Mesenchymal stem cell (in vitro differentiated cells and primary cell): ENCODE results near the gene CDC7.
A peak's percentile ranks its signal among the peaks of the same experiment; 100 is the strongest.
"Not testable (repeated sequence)": the region's sequence is repeated elsewhere in the genome, so short reads cannot be mapped to it uniquely, and the experiment has no call there.

Source experiments
- DNase-seq: peaks from one replicate; pipeline ENCODE4 v3.0.0-alpha.2; 2013
- H2AFZ ChIP-seq: one replicate; pipeline ENCODE4 v1.6.1; 2013; ENCODE audit warnings: low read depth, mild to moderate bottlenecking, control low read depth, inconsistent platforms, low read length, moderate library complexity
- H2AK5ac ChIP-seq: 2 replicates; pipeline ENCODE4 v1.6.1; 2013; ENCODE audit warnings: low read length, moderate library complexity, mild to moderate bottlenecking, inconsistent platforms; ENCODE audit not compliant: severe bottlenecking
- H2BK120ac ChIP-seq: one replicate; pipeline ENCODE4 v1.6.1; 2013; ENCODE audit warnings: low read depth, mild to moderate bottlenecking, inconsistent platforms, low read length, moderate library complexity
- H2BK12ac ChIP-seq, 2 experiments: one replicate each; pipeline ENCODE4 v1.6.1; 2013; ENCODE audit warnings: inconsistent platforms in 2 of 2, low read length in 2 of 2, mild to moderate bottlenecking in 2 of 2, moderate library complexity in 2 of 2, control low read depth in 1 of 2
- H2BK15ac ChIP-seq: one replicate; pipeline ENCODE4 v1.6.1; 2013; ENCODE audit warnings: mild to moderate bottlenecking, low read depth, inconsistent platforms; ENCODE audit not compliant: poor library complexity, severe bottlenecking
- H2BK5ac ChIP-seq: 2 replicates; pipeline ENCODE4 v1.6.1; 2013; ENCODE audit warnings: low read depth, mild to moderate bottlenecking, low read length, control low read depth, inconsistent platforms; ENCODE audit not compliant: poor library complexity, severe bottlenecking
- H3K14ac ChIP-seq, 2 experiments: one replicate each; pipeline ENCODE4 v1.6.1; 2013; ENCODE audit warnings: inconsistent platforms in 2 of 2, low read length in 2 of 2, control low read depth in 1 of 2, mild to moderate bottlenecking in 1 of 2, moderate library complexity in 1 of 2
- H3K18ac ChIP-seq, 2 experiments: one replicate each; pipeline ENCODE4 v1.6.1; 2013; ENCODE audit warnings: inconsistent platforms in 2 of 2, low read length in 2 of 2, control low read depth in 1 of 2, low read depth in 1 of 2, mild to moderate bottlenecking in 1 of 2
- H3K23ac ChIP-seq, 2 experiments: one replicate each; pipeline ENCODE4 v1.6.1; 2013; ENCODE audit warnings: inconsistent platforms in 2 of 2, low read length in 2 of 2, mild to moderate bottlenecking in 2 of 2, moderate library complexity in 2 of 2, control low read depth in 1 of 2
- H3K27ac ChIP-seq: 2 replicates; pipeline ENCODE4 v1.5.1; 2013; ENCODE audit warnings: mild to moderate bottlenecking, moderate library complexity, low read length, control low read depth, inconsistent platforms; ENCODE audit not compliant: poor library complexity, severe bottlenecking
- H3K27me3 ChIP-seq, 2 experiments: 2 replicates each; pipeline versions ENCODE4 v1.6.1 to v1.7.0; 2013; ENCODE audit warnings: low read length in 2 of 2, mild to moderate bottlenecking in 2 of 2, moderate library complexity in 2 of 2, control low read depth in 1 of 2, inconsistent platforms in 1 of 2; ENCODE audit not compliant: control insufficient read depth in 1 of 2, insufficient read depth in 1 of 2
- H3K36me3 ChIP-seq, 2 experiments: 2 replicates each; pipeline versions ENCODE4 v1.6.1 to v1.7.0; 2013; ENCODE audit warnings: low read length in 2 of 2, control low read depth in 1 of 2, inconsistent platforms in 1 of 2, low read depth in 1 of 2, mild to moderate bottlenecking in 1 of 2; ENCODE audit not compliant: insufficient read depth in 2 of 2, control insufficient read depth in 1 of 2
- H3K4ac ChIP-seq, 2 experiments: one replicate each; pipeline ENCODE4 v1.6.1; 2013; ENCODE audit warnings: inconsistent platforms in 2 of 2, low read length in 2 of 2, mild to moderate bottlenecking in 2 of 2, moderate library complexity in 2 of 2, control low read depth in 1 of 2, low read depth in 1 of 2
- H3K4me1 ChIP-seq: 2 replicates; pipeline ENCODE4 v1.6.1; 2013; ENCODE audit warnings: low read depth, low read length, control low read depth; ENCODE audit not compliant: control insufficient read depth, insufficient read depth
- H3K4me2 ChIP-seq: 2 replicates; pipeline ENCODE4 v1.6.1; 2013; ENCODE audit warnings: low read length, mild to moderate bottlenecking, inconsistent platforms; ENCODE audit not compliant: poor library complexity, severe bottlenecking
- H3K4me3 ChIP-seq, 2 experiments: 2 replicates each; pipeline versions ENCODE4 v1.5.1 to v1.7.0; 2013; ENCODE audit warnings: low read length in 2 of 2, mild to moderate bottlenecking in 2 of 2, control low read depth in 1 of 2, low read depth in 1 of 2; ENCODE audit not compliant: insufficient read depth in 1 of 2
- H3K79me1 ChIP-seq: replicated peaks from 2 replicates; pipeline ENCODE4 v1.6.1; 2013; ENCODE audit warnings: mild to moderate bottlenecking, control low read depth, low read length, inconsistent platforms; ENCODE audit not compliant: poor library complexity, severe bottlenecking
- H3K9ac ChIP-seq: 2 replicates; pipeline ENCODE4 v1.7.0; 2013; ENCODE audit warnings: mild to moderate bottlenecking, low read length, moderate library complexity
- H3K9me3 ChIP-seq: 2 replicates; pipeline ENCODE4 v1.7.0; 2013; ENCODE audit warnings: mild to moderate bottlenecking, low read length; ENCODE audit not compliant: control insufficient read depth
- H4K8ac ChIP-seq: one replicate; pipeline ENCODE4 v1.6.1; 2013; ENCODE audit warnings: inconsistent platforms, mild to moderate bottlenecking, low read length, moderate library complexity
- H4K91ac ChIP-seq: one replicate; pipeline ENCODE4 v1.6.1; 2013; ENCODE audit warnings: mild to moderate bottlenecking, low read length, inconsistent platforms
- WGBS: methylation state at CpG from one replicate; pipeline ENCODE4 v1.1.7; 2013; ENCODE audit warnings: mixed read lengths; 5-methylcytosine and 5-hydroxymethylcytosine counted together

Gene CDC7

DNA sequence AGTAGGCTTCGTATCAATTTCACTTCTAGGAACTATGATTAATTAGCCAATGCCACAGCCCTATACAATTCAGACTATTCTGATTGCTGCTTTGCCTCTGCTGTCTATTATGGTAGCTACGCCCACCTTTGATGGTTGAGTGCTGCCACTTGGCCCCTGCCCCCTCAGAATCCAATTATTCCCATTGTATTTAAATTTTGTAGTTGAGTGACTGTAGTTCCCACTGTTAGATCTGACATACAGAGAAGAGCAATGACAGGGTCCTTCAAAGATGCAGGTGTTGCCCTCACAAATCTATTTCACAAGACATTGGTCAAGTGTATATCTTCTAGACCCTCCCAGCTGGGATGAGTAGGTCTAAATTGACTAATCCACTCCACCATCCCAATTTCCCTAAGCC, 35.3 kb upstream of the CDC7 start:
- not testable (repeated sequence) for H3K27me3 ChIP-seq, H3K4ac ChIP-seq, H2BK15ac ChIP-seq, H4K91ac ChIP-seq, H4K8ac ChIP-seq, H3K14ac ChIP-seq, H3K4me3 ChIP-seq, H2AK5ac ChIP-seq, H3K23ac ChIP-seq, H3K4me2 ChIP-seq, H3K18ac ChIP-seq, H2AFZ ChIP-seq, H3K9ac ChIP-seq, H2BK5ac ChIP-seq, H3K79me1 ChIP-seq, H3K36me3 ChIP-seq, DNase-seq, H2BK12ac ChIP-seq, H3K27ac ChIP-seq, H2BK120ac ChIP-seq, H3K4me1 ChIP-seq
- peaks cover 26% of the 10 kb centered on the region for H3K9me3 ChIP-seq
- 80% methylated on average over 2 of the region's 2 CpGs for WGBS

DNA sequence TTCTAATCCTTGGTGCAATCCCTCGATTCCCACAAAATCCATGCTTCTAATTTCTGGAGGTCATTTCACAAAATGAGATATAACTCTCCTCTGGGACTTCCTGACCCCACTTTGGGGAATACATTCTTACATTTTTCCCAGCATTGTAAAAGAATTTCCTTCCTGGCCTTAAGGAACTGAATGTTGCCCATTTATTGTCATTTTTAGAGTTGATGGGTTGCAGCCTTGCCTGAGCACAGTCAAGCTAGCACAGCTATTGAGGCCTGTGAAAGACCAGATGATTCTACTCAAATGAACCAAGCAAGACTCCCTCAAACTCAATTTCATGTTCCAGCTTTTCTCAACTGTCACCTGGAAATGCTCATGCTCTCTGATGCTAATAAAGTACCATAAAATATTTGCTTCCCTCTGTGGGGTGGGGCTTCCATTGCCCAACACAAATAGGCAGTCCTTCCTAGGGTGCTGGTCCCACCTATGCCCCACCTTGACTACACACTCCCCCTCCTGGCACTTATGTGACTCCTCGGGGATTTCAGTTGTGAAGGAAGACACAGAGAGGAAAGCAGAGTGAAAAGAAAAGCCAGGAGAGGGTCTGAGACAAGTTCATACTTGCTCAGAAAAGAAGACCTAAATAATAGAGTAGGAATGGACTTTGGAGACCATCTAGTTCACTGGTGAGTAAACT, 24.0 kb upstream of the CDC7 start:
- Histone ChIP-seq H3K4me3 (no peak overlapping the region), H2BK12ac (no peak overlapping the region), H3K18ac (no peak overlapping the region), H3K4me2 (no peak overlapping the region), H3K23ac (no peak overlapping the region), H3K27me3 (peaks cover 0 to 8% of the 10 kb centered on the region in 2 experiments), H2BK15ac (no peak overlapping the region), H3K36me3 (no peaks in the 10 kb centered on the region), H2BK120ac (no peak overlapping the region), H3K9me3 (no peaks in the 10 kb centered on the region), H2AFZ (no peak overlapping the region), H3K79me1 (no peaks in the 10 kb centered on the region), H3K14ac (no peak overlapping the region), H3K4me1 (no peaks in the 10 kb centered on the region), H2BK5ac (no peak overlapping the region), H3K27ac (no peak overlapping the region), H4K8ac (no peak overlapping the region), H4K91ac (no peak overlapping the region), H3K9ac (no peak overlapping the region), H3K4ac (no peak overlapping the region), H2AK5ac (no peak overlapping the region)
- DNase-seq = no peak
- 80% methylated on average over 2 of the region's 2 CpGs for WGBS

DNA sequence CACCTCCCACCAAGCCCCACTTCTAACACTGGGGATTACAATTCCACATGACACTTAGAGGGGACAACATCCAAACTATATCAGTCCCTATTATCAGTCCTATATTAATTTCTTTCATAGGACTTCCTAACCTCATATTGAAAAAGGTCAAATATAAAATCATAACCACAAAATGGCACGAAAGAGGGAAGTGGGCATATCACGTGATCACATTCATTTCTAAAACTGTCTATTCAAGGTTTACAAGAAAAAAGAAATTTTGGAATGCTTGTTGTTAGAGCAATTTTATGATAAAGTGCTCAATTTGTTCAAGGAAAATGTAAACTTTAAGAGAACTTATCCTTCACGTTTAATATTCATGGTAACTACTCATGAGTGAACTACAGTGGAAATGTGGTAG, 13.2 kb upstream of the CDC7 start:
- no peak overlapping the region for H2BK15ac ChIP-seq
- no peak overlapping the region for H2BK12ac ChIP-seq
- H3K4me2 ChIP-seq = no peak overlapping the region
- DNase-seq = no peak
- H3K9me3 ChIP-seq = peaks cover 4% of the 10 kb centered on the region
- no peak overlapping the region for H3K18ac ChIP-seq
- H2AK5ac ChIP-seq = no peak overlapping the region
- WGBS = no CpG with 5 or more reads among the region's 3 CpGs
- H2BK5ac ChIP-seq = no peak overlapping the region
- no peak overlapping the region for H3K9ac ChIP-seq
- H4K91ac ChIP-seq = no peak overlapping the region
- H3K4me1 ChIP-seq = no peaks in the 10 kb centered on the region
- H3K27ac ChIP-seq = no peak overlapping the region
- H3K14ac ChIP-seq = no peak overlapping the region
- H3K36me3 ChIP-seq = no peaks in the 10 kb centered on the region
- no peak overlapping the region for H4K8ac ChIP-seq
- H3K23ac ChIP-seq = no peak overlapping the region
- H3K4ac ChIP-seq = no peak overlapping the region
- H3K4me3 ChIP-seq = no peak overlapping the region
- H2BK120ac ChIP-seq = no peak overlapping the region
- H3K79me1 ChIP-seq = no peaks in the 10 kb centered on the region
- H3K27me3 ChIP-seq = peaks cover 0 to 5% of the 10 kb centered on the region in 2 experiments
- no peak overlapping the region for H2AFZ ChIP-seq

DNA sequence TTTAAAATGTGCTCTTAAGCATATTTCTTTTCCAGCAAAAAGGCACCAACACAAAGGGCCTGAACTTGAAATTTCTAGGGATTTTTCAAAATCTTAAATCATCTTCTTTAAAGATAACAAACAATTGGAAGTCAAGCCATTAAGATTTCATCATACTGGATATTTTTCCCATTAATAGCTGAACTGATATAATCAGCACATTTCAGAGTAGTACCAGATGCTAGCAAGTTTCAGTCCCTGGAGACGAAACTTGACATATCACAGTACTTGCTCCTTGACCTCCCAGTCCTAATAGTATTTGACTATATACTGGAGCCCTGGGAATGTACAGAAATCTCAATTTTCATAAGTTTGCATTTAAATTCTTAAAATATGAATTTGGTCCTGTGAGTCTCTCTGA, 10.2 kb upstream of the CDC7 start:
- H2AK5ac ChIP-seq = no peak overlapping the region
- no peak overlapping the region for H3K4ac ChIP-seq
- no peaks in the 10 kb centered on the region for H3K36me3 ChIP-seq
- no peak overlapping the region for H2BK5ac ChIP-seq
- H2BK15ac ChIP-seq = no peak overlapping the region
- no peak overlapping the region for H3K27ac ChIP-seq
- H4K8ac ChIP-seq = no peak overlapping the region
- H3K79me1 ChIP-seq = no peaks in the 10 kb centered on the region
- no peak overlapping the region for H3K9ac ChIP-seq
- H3K23ac ChIP-seq = no peak overlapping the region
- H3K14ac ChIP-seq = no peak overlapping the region
- no peaks in the 10 kb centered on the region for H3K4me1 ChIP-seq
- H3K9me3 ChIP-seq = no peaks in the 10 kb centered on the region
- no peak overlapping the region for H3K18ac ChIP-seq
- peak; percentile 30 for DNase-seq
- no peak overlapping the region for H3K4me2 ChIP-seq
- no peak overlapping the region for H2AFZ ChIP-seq
- H2BK12ac ChIP-seq = no peak overlapping the region
- no CpG with 5 or more reads among the region's 1 CpG for WGBS
- H2BK120ac ChIP-seq = no peak overlapping the region
- H3K27me3 ChIP-seq = peaks cover 0 to 5% of the 10 kb centered on the region in 2 experiments
- no peak overlapping the region for H4K91ac ChIP-seq
- H3K4me3 ChIP-seq = no peak overlapping the region
